GM18505 (cell line): ENCODE data around the gene APRT.
"Not testable (repeated sequence)": the region's sequence is repeated elsewhere in the genome, so short reads cannot be mapped to it uniquely, and the experiment has no call there.

Experiments
- ATAC-seq: cut with Tn5 transposase; IDR thresholded peaks from one replicate; pipeline ENCODE4 v1.9.1; 2021; ENCODE audit not compliant: unreplicated experiment
- POLR2A ChIP-seq: IDR thresholded peaks from 4 replicates; pipeline ENCODE4 v1.6.1; 2011; ENCODE audit warnings: borderline replicate concordance; ENCODE audit not compliant: insufficient read depth, insufficient read length; ENCODE audit errors: extremely low read depth

Gene APRT

DNA sequence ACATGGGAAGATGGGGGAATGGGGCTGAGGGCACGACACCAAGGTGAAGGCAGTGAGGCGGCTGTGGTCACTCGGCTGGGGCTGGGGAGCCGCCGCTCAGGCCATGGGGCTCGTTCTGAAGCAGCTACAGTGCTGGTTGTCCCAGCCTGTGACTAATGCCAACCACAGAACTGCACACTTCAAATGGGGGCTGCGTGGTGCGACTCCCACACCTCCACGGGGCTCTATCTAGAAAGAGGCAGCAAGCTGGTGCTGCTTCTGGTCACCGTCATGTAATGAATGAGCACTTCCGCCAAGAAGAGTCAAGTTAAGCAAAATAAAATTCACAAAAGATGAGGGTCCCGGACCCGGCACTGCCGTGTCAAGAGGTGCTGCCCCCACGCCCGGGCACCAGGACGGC, 25.1 kb upstream of the APRT start:
- ATAC-seq, result no peak
- TF ChIP-seq POLR2A, result no peak

DNA sequence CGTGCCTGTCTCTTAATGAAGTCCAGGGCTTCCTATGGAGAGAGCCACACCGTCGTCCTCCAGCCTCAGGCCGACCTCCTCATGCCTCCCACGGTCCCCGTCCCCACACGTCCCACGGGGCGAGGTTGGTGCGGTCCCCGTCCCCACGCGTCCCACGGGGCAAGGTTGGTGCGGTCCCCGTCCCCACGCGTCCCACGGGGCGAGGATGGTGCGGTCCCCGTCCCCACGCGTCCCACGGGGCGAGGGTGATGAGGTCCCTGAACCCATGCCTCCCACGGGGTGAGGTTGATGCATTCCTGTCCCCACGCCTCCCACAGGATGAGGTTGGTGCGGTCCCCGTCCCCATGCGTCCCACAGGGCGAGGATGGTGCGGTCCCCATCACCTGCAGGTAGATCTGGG, 24.1 kb upstream of the APRT start:
- ATAC-seq, result no peak
- TF ChIP-seq POLR2A, result no peak

DNA sequence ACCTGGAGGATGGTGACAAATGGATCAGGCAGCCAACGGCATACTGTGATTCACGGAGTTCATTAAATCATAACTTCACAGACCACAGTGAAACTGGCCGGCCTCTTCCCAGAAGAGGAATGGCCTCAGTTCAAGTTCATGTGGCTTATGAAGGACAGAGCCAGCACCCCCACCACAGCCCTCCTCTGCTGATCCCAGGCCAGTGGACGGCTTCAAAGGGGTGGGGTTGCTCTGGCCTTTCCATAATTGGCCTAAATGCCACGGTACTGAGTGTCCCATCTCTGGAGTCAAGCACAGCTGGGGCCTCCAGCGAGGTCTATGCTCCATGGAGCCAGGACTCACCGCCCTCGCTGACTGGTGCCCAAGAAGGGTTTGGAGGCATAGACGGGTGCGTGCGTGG, 23.7 kb upstream of the APRT start:
- no peak for ATAC-seq
- no peak for TF ChIP-seq POLR2A

DNA sequence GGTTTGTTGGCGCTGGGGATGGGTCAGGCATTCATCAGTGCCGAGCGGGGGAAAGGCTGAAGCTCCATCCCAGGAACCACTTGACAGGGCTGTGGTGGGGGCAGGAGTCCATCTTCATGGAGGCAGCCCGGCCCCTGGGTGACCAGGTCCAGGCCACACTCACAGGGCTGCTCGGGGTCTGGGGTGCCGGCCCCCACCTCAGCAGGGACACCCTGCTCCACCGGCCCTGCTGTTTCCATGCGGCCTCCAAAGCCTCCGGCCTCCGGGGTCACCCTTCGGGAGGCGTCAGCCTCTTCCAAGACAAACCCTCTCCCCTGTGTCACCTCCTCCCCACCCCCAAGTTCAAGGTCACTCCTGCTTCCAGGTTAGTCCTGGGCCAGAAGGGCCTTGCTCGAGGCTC, 22.9 kb upstream of the APRT start:
- no peak for TF ChIP-seq POLR2A
- ATAC-seq, result no peak

DNA sequence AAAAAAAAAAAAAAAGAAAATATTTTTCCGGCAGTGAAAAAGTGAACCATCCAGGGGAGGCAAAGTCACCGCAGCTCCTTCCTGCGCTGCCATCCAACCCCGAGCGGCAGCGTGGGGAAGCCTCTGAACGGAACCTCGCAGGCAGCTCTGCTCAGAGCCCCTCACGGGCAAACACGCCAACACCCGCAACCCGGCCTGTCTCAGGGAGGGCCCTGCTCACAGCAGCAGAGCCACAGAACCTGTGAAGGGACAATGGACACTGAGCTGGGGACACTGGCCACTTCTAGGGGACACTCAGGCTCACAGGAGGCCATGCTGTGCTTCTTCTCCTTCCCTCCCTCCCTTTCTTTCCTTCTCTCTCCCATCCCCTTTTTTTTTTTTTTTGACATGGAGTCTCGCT, 21.4 kb upstream of the APRT start:
- no peak for TF ChIP-seq POLR2A

DNA sequence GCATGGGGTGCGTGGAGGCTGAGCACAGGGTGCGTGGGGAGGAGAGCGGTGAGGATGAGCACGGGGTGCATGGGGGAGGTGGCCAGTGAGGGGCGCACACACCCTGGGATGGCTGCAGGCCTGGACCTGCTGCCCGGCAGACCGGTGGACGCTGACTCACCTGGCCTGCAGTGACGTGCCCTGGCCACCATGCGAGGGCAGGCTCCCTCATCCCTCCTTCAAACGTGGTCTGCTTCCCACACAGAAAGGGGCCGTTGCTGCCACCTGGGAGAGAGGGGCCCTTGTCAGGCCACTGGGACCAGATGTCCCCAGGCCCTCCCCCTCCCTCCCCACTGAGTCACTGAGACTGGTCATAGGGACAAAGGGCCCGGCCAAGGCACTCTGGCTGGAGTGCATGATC, 20.1 kb upstream of the APRT start:
- no peak for ATAC-seq
- TF ChIP-seq POLR2A, result no peak

More for the DNA sequence above, 21.4 kb upstream of the APRT start:
- no peak for ATAC-seq

DNA sequence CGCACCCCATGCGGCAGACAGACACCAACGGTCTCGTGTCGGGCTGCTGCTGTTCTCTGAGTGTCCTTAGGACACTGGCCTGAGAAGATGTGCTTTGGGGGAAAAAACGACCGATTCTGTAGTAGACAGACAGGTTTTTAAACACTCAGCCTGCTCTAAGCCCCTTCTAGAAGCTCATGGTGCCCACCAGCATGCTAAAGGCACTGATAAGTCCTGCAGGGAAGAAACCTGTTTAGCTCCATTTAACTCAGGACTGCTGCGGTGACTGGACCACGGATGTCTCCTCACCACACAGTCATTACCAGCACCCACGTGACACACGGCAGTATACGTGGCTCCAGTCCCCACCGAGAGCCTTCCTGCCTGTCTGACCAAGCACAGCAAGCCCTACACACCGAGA, 19.1 kb upstream of the APRT start:
- ATAC-seq, result no peak

DNA sequence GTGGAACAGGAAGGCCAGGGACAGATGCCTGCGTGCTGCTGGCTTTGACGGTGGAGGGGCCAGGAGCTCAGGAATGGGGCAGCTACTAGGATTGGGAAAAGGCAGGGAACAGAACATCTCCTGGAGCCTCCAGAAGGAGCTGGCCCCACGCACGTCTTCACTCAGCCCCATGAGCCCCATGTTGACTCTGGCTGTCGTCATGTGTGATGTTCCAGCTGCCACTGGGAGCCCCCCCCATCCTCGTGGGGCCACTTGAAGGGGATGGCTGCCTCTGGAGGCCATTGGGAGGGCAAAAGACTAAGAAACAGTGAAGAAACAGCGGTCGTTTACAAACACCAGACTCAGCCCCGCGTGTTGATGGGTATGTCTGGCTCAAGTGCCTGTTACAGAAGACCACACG, 18.5 kb upstream of the APRT start:
- ATAC-seq, result no peak
- TF ChIP-seq POLR2A, result no peak

More for the DNA sequence above, 19.1 kb upstream of the APRT start:
- TF ChIP-seq POLR2A, result no peak

DNA sequence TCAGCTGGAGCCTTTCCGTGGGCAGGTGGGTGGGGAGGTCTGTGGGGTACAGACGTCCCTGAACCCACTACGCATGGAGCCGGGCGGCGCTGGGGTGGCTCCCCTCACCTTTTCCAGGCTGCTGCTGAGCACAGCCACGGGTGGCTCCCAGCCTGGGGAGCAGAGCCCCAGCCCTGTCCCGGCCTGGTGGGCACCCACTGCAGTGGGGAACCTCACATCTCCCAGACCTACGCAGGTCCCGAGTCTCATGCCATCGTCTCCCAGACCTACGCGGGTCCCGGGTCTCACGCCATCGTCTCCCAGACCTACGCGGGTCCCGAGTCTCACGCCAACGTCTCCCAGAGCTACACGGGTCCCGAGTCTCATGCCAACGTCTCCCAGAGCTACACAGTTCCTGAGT, 17.0 kb upstream of the APRT start:
- no peak for ATAC-seq

DNA sequence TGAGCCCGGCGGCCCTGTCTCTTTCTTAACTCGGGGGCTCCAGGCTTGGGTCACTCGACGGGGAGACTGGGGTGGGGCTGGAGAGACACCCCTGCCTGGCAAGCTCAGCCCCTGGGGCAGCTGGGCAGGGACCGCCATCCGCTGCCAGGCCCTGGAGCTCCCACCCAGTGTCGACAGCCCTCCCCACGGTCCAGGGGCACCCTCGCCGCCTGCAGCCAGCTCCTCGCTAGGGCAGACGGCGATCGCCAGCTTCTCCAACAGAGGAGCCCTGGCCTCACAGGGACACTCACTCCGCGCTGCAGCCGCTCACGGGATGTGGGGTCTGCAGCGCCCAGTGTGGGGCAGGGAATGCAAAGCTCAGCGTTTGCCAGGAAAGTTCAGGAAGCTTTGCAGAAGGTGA, 16.0 kb upstream of the APRT start:
- TF ChIP-seq POLR2A, result no peak
- ATAC-seq, result no peak

More for the DNA sequence above, 17.0 kb upstream of the APRT start:
- no peak for TF ChIP-seq POLR2A

DNA sequence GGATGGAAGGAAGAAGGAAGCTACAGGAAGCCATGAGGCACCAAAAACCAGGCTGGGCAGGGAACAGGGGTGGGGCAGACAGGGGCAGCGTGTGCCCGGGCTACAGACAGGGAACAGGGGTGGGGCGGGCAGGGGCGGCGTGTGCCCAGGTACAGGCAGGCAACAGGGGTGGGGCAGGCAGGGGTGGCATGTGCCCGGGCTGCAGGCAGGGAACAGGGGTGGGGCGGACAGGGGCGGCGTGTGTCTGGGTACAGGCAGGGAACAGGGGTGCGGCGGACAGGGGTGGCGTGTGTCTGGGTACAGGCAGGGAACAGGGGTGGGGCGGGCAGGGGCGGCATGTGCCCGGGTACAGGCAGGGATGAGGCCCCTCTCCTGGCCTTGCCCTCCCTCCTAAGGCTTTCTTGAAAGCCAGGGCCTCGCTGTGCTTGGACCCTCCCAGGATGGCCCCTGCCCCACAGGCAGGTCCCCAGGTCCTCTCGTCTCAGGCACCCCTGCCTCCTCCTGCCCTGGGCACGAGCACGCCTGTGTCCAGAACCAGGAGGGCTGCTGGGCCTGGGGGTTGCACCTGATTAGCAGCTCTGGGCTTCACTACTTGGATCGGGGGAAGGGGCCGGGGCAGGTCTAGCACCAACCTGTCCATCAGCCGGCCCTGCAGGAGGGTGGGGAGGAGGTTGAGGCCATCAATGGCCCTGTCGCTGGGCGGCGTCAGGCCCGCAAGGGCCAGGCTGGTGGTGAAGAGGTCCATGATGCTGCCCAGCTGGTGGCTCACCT, 14.5 kb upstream of the APRT start:
- no peak for TF ChIP-seq POLR2A
- no peak for ATAC-seq

DNA sequence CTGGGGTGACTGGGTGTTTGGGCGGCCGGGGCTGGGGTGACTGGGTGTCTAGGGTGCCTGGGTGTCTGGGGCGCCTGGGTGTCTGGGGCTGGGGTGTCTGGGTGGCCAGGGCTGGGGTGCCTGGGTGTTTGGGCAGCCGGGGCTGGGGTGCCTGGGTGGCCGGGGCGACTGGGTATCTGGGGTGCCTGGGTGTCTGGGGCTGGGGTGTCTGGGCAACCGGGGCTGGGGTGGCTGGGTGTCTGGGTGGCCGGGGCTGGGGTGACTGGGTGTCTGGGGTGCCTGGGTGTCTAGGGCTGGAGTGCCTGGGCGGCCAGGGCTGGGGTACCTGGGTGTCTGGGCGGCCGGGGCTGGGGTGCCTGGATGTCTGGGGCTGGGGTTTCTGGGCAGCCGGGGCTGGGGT, 13.4 kb upstream of the APRT start:
- ATAC-seq, result no peak
- no peak for TF ChIP-seq POLR2A

DNA sequence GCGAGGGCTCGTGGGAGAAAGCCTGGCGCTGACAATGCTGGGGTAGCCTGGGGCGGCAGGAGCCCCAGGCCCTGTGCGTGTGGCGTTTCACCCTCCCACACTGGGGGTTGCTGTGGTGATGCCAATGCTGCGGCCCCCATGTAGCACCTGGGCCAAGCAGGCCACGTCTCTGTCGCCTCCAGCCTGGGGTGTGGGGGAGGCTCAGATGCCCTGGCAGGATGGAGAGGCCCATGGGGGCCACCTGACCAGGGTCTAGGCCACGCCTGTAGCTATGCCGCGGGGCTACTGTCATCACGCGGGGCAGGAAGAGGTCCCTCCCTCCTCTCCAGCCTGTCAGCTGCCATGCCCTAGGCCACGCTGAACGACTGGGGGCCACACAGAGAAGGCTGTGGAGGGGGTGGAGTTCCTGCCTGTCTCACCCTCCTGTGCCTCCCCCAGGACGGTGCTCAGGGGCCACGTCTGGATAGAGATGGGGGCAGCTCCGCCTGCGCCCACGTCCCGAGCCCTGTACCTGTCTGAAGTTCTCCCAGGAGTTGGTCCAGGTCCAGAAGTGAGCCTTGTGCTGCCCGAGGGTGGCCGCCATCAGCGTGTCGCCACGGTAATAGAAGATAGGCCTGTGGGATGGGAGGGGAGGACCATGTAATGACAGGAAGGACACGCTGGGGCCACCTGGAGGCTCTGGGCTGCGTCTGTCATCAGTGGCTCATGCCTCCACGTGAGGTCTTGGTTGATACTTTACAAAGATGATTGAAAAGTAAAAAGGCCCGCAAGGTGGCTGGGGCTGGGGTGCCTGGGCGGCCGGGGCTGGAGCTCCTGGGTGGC, 12.7 kb upstream of the APRT start:
- no peak for ATAC-seq
- no peak for TF ChIP-seq POLR2A

DNA sequence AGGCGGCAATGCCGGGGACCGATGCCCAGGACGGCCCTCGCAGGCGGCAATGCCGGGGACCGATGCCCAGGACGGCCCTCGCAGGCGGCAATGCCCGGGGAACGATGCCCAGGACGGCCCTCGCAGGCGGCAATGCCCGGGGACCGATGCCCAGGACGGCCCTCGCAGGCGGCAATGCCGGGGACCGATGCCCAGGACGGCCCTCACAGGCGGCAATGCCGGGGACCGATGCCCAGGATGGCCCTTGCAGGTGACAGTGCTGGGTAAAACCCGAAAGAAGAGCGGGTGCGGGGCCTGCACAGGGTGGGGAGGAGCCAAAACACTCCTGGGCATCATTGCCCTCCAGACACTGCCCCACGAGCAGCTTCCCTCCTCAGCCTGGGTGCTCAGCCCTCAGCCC, 11.9 kb upstream of the APRT start:
- ATAC-seq, result not testable (repeated sequence)
